ENCODE data around the gene CAPN2. TPM values are rescaled to one million over a fixed set of nuclear protein-coding genes. Genes with fewer than 3 reads are reported as not detected.

Gene CAPN2
- total and polyA plus RNA-seq, 2 donors (not counting 1 experiment from before 2014, with no cell fraction given) = 63.9 to 79.6 TPM

DNA sequence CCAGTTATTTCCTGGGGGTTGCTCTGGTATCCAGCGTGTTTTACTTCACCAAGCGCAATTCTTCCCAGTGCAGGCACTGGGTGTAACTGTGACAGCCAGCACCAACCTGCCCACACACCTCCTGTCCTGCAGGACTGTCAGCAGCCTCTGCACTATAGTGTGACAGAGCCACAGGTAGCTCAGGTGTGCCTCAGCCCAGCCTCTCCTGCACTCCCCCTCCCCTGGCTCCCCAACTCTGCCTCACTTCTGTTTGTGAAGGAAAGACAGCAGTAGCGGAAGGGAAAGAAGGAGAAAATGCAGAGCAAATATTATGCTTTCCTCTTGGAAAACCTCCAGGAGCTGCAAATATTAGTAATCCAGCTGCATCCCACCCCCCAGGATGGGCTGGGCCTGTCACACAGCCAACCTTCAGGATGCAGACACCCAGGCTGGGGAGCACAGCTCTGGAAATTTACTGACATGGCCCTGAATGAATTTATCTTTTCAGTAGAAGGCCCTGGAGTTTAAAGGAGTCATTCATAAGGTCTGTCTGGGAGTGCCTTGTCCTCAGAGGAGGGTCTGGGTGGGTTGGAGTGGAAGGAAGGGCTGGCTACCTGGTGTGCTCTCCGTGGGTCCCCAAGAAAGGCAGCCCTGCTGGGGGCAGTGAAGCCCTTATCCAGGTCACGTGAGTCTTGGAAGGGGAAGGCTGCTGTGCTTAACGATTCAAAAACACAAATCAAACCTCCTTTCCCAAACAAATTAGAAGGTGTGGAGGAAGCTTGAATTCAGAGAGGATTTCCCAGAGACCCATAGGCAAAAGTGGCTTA, 20.9 kb downstream of the CAPN2 start:
- CTCF ChIA-PET = interaction anchor here (3.8 kb wide), 1 partner anchor 16 kb away, joined by 11 read pairs; no protein-coding TSS in a partner anchor
- Histone ChIP-seq H3K27ac (ENCODE audit: low read length in 2 of 2) (no peak overlapping the region), H3K4me2 (replicated peaks; ENCODE audit: low read depth, low read length, poor library complexity, severe bottlenecking) (no peak overlapping the region), H3K27me3 (replicated peaks in 1 of 4; ENCODE audit: control extremely low read depth in 1 of 4, control insufficient read depth in 3 of 4, insufficient read depth in 4 of 4, low read length in 3 of 4) (no peaks in the 10 kb centered on the region), H2AFZ (ENCODE audit: insufficient read depth, low read depth, low read length, poor library complexity, severe bottlenecking) (no peak overlapping the region), H3K36me3 (replicated peaks in 1 of 2; ENCODE audit: control extremely low read depth in 1 of 2, control insufficient read depth in 1 of 2, extremely low read depth in 1 of 2, insufficient read depth in 2 of 2, low read length in 1 of 2) (peaks cover 0 to 9% of the 10 kb centered on the region in 2 experiments), H4K20me1 (ENCODE audit: control insufficient read depth, insufficient read depth, low read length, poor library complexity, severe bottlenecking) (no peaks in the 10 kb centered on the region), H3K4me3 (ENCODE audit: control extremely low read depth in 1 of 5, extremely low read depth in 1 of 5, insufficient read depth in 1 of 5, low read depth in 2 of 5, low read length in 4 of 5) (no peak overlapping the region), H3K9me3 (ENCODE audit: control extremely low read depth in 1 of 3, control insufficient read depth in 2 of 3, insufficient read depth in 1 of 3, low read length in 2 of 3) (no peaks in the 10 kb centered on the region), H3K79me2 (ENCODE audit: control insufficient read depth, insufficient read depth, low read length) (peaks cover 5% of the 10 kb centered on the region), H3K4me1 (ENCODE audit: control insufficient read depth in 2 of 2, insufficient read depth in 2 of 2, low read length in 2 of 2) (no peaks in the 10 kb centered on the region), H3K9ac (ENCODE audit: low read length) (no peak overlapping the region)
- WGBS (ENCODE audit: insufficient coverage) = 100% methylated on average over 2 of the region's 6 CpGs
- H3K27ac Mint-ChIP-seq = no peak overlapping the region
- no peaks in the 10 kb centered on the region for H3K27me3 Mint-ChIP-seq
- intact Hi-C loops (cut with micrococcal nuclease) = no loop called here
- H3K4me1 Mint-ChIP-seq = no peaks in the 10 kb centered on the region
- DNase-seq (no peak), ATAC-seq (ENCODE audit: low read depth) (no peak)
- TF ChIP-seq EZH2 (IDR thresholded peaks at IDR 0.05; ENCODE audit: borderline replicate concordance, insufficient read depth, low read depth, low read length, poor library complexity, severe bottlenecking) (no peak), CTCF (IDR thresholded peaks at IDR 0.05) (no peak)
- POLR2A ChIA-PET = no interaction called here
- no peaks in the 10 kb centered on the region for H3K9me3 Mint-ChIP-seq (ENCODE audit: insufficient read depth)
- H3K4me3 Mint-ChIP-seq = no peak overlapping the region
